ENCODE results near the gene REV3L. TPM values are rescaled to one million over a fixed set of nuclear protein-coding genes. Genes with fewer than 3 reads are reported as not detected.

The REV3L gene
- total RNA-seq, 1 donor from 2014 or later = 23.0 TPM

DNA sequence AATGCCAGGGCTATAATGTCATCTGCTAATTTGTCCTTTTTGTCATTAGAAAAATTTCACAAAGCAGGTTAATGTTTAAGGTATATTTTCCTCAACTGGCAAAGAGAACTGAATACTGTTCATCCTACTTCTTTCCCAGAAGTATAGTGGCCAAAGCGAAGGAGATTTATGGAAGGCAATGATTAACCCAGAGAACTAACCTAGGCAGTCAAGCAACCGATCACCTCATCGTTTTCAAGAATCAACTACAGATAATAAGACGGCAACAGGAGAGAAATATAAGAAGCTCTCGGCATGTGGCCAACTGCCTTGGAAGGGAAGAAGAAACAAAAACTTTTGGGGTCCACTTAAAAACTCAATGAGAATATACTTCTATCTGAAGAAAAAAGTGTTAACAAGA, 38.2 kb downstream of the REV3L start:
- TF ChIP-seq, protein P1, sequence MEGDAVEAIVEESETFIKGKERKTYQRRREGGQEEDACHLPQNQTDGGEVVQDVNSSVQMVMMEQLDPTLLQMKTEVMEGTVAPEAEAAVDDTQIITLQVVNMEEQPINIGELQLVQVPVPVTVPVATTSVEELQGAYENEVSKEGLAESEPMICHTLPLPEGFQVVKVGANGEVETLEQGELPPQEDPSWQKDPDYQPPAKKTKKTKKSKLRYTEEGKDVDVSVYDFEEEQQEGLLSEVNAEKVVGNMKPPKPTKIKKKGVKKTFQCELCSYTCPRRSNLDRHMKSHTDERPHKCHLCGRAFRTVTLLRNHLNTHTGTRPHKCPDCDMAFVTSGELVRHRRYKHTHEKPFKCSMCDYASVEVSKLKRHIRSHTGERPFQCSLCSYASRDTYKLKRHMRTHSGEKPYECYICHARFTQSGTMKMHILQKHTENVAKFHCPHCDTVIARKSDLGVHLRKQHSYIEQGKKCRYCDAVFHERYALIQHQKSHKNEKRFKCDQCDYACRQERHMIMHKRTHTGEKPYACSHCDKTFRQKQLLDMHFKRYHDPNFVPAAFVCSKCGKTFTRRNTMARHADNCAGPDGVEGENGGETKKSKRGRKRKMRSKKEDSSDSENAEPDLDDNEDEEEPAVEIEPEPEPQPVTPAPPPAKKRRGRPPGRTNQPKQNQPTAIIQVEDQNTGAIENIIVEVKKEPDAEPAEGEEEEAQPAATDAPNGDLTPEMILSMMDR (IDR thresholded peaks at IDR 0.05; ENCODE audit: insufficient read depth, low read depth, low read length) = no peak
- no peak for TF ChIP-seq EZH2 (IDR thresholded peaks at IDR 0.05; ENCODE audit: insufficient read depth, low read length)
- Histone ChIP-seq H3K9me3 (ENCODE audit: insufficient read depth, low read depth, low read length) (no peaks in the 10 kb centered on the region), H2AFZ (ENCODE audit: low read depth, low read length) (no peak overlapping the region), H3K4me2 (ENCODE audit: low read length) (no peak overlapping the region), H3K36me3 (ENCODE audit: insufficient read depth, low read length) (peaks cover 3% of the 10 kb centered on the region), H3K27me3 (ENCODE audit: insufficient read depth, low read length) (no peaks in the 10 kb centered on the region), H3K79me2 (ENCODE audit: insufficient read depth, low read length) (peaks cover 68% of the 10 kb centered on the region), H3K27ac (ENCODE audit: low read depth, low read length) (no peak overlapping the region), H3K4me3 (ENCODE audit: insufficient read depth, low read depth, low read length) (no peak overlapping the region), H3K4me1 (ENCODE audit: insufficient read depth, low read length) (no peaks in the 10 kb centered on the region), H3K9ac (ENCODE audit: low read length) (no peak overlapping the region), H4K20me1 (ENCODE audit: insufficient read depth, low read length) (peaks cover 41% of the 10 kb centered on the region)
- no peak for FAIRE-seq
- no peaks in the 10 kb centered on the region for H3K9me3 Mint-ChIP-seq (ENCODE audit: unreplicated experiment)
- H3K4me1 Mint-ChIP-seq (ENCODE audit: low read depth, unreplicated experiment) = peaks cover 6% of the 10 kb centered on the region
- H3K4me3 Mint-ChIP-seq (ENCODE audit: unreplicated experiment) = no peak overlapping the region
- H3K36me3 Mint-ChIP-seq (ENCODE audit: low read depth, unreplicated experiment) = peaks cover 2% of the 10 kb centered on the region
- no peaks in the 10 kb centered on the region for H3K27me3 Mint-ChIP-seq (ENCODE audit: low read depth, unreplicated experiment)
- no peak overlapping the region for H3K27ac Mint-ChIP-seq (ENCODE audit: unreplicated experiment)
- DNase-seq (ENCODE audit: low read depth) = no peak

GRCh38 chr6:111441678-111442243, 41.3 kb downstream of the REV3L start:
- TF ChIP-seq, protein P1 (IDR thresholded peaks at IDR 0.05; ENCODE audit: insufficient read depth, low read depth, low read length) = no peak
- TF ChIP-seq EZH2 (IDR thresholded peaks at IDR 0.05; ENCODE audit: insufficient read depth, low read length) = no peak
- DNase-seq (ENCODE audit: low read depth) (no peak), FAIRE-seq (no peak)
- Histone ChIP-seq H3K9me3 (ENCODE audit: insufficient read depth, low read depth, low read length) (no peaks in the 10 kb centered on the region), H3K4me2 (ENCODE audit: low read length) (no peak overlapping the region), H3K79me2 (ENCODE audit: insufficient read depth, low read length) (peaks cover 66% of the 10 kb centered on the region), H4K20me1 (ENCODE audit: insufficient read depth, low read length) (peaks cover 35% of the 10 kb centered on the region), H3K27ac (ENCODE audit: low read depth, low read length) (no peak overlapping the region), H2AFZ (ENCODE audit: low read depth, low read length) (no peak overlapping the region), H3K36me3 (ENCODE audit: insufficient read depth, low read length) (peaks cover 3% of the 10 kb centered on the region), H3K27me3 (ENCODE audit: insufficient read depth, low read length) (no peaks in the 10 kb centered on the region), H3K4me3 (ENCODE audit: insufficient read depth, low read depth, low read length) (no peak overlapping the region), H3K9ac (ENCODE audit: low read length) (no peak overlapping the region), H3K4me1 (ENCODE audit: insufficient read depth, low read length) (no peaks in the 10 kb centered on the region)
- Mint-ChIP-seq H3K36me3 (ENCODE audit: low read depth, unreplicated experiment) (peaks cover 4% of the 10 kb centered on the region), H3K9me3 (ENCODE audit: unreplicated experiment) (no peaks in the 10 kb centered on the region), H3K4me1 (ENCODE audit: low read depth, unreplicated experiment) (peaks cover 6% of the 10 kb centered on the region), H3K27ac (ENCODE audit: unreplicated experiment) (no peak overlapping the region), H3K4me3 (ENCODE audit: unreplicated experiment) (no peak overlapping the region), H3K27me3 (ENCODE audit: low read depth, unreplicated experiment) (no peaks in the 10 kb centered on the region)

DNA sequence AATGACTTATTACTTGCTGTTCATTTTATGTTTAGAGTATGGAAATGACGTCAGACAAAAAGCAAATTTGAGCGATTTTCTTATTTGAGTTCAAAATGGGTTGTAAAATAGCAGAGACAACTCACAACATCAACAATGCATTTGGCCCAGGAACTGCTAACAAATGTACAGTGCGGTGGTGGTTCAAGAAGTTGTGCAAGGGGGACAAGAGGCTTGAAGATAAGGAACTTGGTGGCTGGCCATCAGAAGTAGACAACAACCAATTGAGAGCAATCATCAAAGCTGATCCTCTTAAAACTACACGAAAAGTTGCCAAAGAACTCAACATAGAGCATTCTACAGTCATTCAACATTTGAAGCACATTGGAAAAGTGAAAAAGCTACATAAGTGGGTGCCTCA, 43.8 kb downstream of the REV3L start:
- no peak for DNase-seq (ENCODE audit: low read depth)
- Histone ChIP-seq H3K36me3 (ENCODE audit: insufficient read depth, low read length) (peaks cover 3% of the 10 kb centered on the region), H3K79me2 (ENCODE audit: insufficient read depth, low read length) (peaks cover 65% of the 10 kb centered on the region), H2AFZ (ENCODE audit: low read depth, low read length) (no peak overlapping the region), H3K4me1 (ENCODE audit: insufficient read depth, low read length) (no peaks in the 10 kb centered on the region), H3K4me3 (ENCODE audit: insufficient read depth, low read depth, low read length) (no peak overlapping the region), H3K9me3 (ENCODE audit: insufficient read depth, low read depth, low read length) (no peaks in the 10 kb centered on the region), H3K4me2 (ENCODE audit: low read length) (no peak overlapping the region), H3K27ac (ENCODE audit: low read depth, low read length) (no peak overlapping the region), H4K20me1 (ENCODE audit: insufficient read depth, low read length) (peaks cover 31% of the 10 kb centered on the region), H3K27me3 (ENCODE audit: insufficient read depth, low read length) (no peaks in the 10 kb centered on the region), H3K9ac (ENCODE audit: low read length) (no peak overlapping the region)
- Mint-ChIP-seq H3K27me3 (ENCODE audit: low read depth, unreplicated experiment) (no peaks in the 10 kb centered on the region), H3K4me1 (ENCODE audit: low read depth, unreplicated experiment) (no peaks in the 10 kb centered on the region), H3K36me3 (ENCODE audit: low read depth, unreplicated experiment) (peaks cover 2% of the 10 kb centered on the region), H3K9me3 (ENCODE audit: unreplicated experiment) (no peaks in the 10 kb centered on the region), H3K27ac (ENCODE audit: unreplicated experiment) (no peak overlapping the region), H3K4me3 (ENCODE audit: unreplicated experiment) (no peak overlapping the region)
- no peak for FAIRE-seq
- no peak for TF ChIP-seq EZH2 (IDR thresholded peaks at IDR 0.05; ENCODE audit: insufficient read depth, low read length)
- TF ChIP-seq, protein P1 (IDR thresholded peaks at IDR 0.05; ENCODE audit: insufficient read depth, low read depth, low read length) = no peak
